SH-SY5Y (cell line): ENCODE results near the gene WEE2.

ENCODE experiments used
- GATA2 ChIP-seq: IDR thresholded peaks from 2 replicates; pipeline ENCODE4 v1.6.1; 2011; ENCODE audit warnings: mild to moderate bottlenecking, low read depth, low read length
- GATA3 ChIP-seq: IDR thresholded peaks from 2 replicates; pipeline ENCODE4 v1.6.1; 2011; ENCODE audit warnings: low read depth, mild to moderate bottlenecking, low read length, moderate library complexity

Gene WEE2

GRCh38 chr7:141715018-141715417 is 6.9 kb downstream of the WEE2 start:
- TF ChIP-seq GATA2: no peak

DNA sequence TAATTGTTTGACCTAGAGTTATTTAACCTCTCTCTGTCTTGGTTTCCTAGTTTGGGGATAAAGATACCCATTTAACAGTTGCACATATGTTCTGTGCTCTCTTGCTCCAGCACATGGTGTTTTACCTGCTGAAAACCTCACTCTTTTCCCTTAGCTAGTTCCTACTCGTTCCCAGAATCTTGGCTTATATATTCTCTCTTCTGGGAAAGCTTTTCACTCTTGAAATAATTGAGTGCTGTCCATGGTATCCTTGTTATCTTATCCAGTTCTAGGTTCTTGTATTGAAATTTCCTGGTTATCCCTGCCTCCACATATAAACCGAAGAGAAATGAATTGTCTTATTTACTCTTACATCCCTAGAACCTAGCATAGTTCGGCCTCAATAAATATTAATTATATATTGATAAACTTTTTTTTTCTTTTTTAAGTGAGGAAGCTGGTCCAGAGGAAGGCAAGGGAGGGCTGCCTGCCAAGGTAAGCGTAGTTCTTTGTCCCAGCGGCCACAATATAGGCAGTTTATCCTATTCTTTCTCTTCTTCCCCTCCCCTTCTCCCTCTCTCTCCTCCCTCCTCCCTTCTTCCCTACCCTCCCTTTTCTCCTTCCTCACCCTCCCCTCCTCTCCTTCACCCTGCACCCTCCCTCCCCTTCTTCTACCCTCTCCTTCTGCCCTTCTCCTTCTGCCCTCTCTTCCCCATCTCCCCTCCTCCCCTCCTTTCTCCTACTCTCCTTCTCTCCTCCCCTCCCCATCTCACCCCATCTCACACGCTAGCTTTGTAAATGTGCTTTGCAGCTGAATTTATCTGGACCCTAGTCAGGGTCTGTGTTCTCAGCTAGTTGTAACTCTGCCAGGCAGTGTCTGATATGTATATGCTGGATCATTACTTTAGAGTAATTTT is 7.9 kb downstream of the WEE2 start:
- TF ChIP-seq GATA2 (no peak), GATA3 (no peak)

- TF ChIP-seq GATA3 (no peak), GATA2 (no peak)
Observed at GRCh38 chr7:141717450-141717849, 9.3 kb downstream of the WEE2 start.

GRCh38 chr7:141722529-141722928 is 14.4 kb downstream of the WEE2 start:
- TF ChIP-seq GATA3 (no peak), GATA2 (no peak)

GRCh38 chr7:141729020-141729419 is 20.9 kb downstream of the WEE2 start:
- no peak for TF ChIP-seq GATA3
- no peak for TF ChIP-seq GATA2

GRCh38 chr7:141731476-141732149 is 23.5 kb downstream of the WEE2 start:
- TF ChIP-seq GATA2 (no peak), GATA3 (no peak)

GRCh38 chr7:141737118-141737835 is 29.1 kb downstream of the WEE2 start:
- TF ChIP-seq GATA3: no peak
- TF ChIP-seq GATA2: no peak

DNA sequence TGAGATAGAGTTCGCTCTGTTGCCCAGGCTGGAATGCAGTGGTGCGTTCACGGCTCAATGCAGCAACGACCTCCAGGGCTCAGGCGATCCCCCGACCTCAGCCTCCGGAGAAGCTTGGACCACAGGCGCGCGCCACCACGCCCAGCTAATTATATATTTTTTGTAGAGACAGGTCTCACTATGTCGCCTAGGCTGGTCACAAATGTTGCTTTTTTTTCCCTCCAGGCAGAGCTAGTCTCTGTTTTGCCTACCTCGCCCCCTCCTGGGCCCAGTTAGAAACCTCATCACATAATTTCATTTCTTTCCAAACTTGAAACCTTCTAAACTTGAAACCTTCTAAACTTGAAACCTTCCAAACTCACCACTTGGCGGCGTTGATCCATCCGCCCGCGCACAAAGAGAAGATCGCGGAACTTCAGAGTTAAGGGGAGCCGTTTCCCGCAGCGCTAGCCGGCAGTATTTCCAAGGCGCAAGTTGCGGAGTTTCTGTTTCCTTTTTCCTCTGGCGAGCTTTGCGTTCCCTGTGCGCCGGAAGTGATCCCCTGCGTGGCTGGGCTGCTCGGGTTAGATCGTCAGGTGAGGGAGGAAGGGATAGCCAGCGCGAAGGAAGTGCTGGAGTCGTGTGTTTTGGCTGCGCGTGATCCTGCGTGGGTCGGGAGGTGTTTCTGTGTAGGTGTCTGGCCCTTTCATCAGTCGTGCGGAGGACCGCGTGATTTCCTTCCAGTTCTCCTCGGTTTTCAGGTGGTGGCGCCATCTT is 29.9 kb downstream of the WEE2 start, which contains the start of gene SSBP1:
Gene SSBP1 (plus strand): TSS at position 523 of the 756 bp plus-strand sequence. CDS start 809 bp downstream, outside the sequence.
- TF ChIP-seq GATA2: no peak; the same call in 1 of the 2 replicates
- TF ChIP-seq GATA3: no peak

DNA sequence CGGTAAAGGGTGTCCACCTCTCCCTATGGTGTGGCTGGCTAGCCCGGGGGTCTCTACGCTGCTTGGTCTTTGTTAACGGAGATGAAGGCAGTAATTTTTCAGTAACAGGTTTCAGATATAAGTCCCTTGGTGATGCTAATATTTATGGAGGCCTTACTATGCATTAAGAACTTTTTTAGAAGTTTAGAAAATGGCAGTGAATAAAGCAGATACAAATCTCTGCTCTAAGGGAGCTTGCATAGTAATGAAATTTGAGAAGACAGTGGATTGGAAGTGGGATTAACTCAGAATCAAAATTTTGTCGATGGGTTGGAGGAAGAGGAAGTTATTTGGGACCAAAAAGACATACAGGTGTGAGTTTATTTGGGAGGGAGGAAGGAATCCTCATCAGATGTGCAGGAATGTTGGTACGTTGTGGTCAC is 30.4 kb downstream of the WEE2 start:
- TF ChIP-seq GATA2: no peak
- no peak for TF ChIP-seq GATA3

GRCh38 chr7:141739250-141739649 is 31.1 kb downstream of the WEE2 start:
- no peak for TF ChIP-seq GATA3

DNA sequence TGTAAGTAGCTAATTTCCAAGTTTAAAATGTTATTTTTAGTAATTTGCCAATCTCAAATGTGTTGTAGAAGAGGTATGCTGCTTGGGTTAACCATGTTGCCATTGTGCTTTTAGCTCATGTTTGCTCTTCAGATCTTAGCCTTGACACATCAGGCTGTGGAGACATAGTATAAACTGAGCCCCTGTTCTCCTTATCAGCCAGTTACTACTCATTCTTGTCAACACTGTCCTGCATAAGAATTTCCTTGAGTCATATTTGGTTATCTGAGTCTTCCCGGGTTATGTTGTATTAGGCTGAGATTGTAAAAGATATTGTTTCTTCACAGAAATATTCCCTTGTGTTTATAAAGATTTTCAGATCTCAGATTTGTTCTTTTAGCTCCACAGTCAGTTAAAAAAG is 34.1 kb downstream of the WEE2 start:
- TF ChIP-seq GATA3 (no peak), GATA2 (no peak)

DNA sequence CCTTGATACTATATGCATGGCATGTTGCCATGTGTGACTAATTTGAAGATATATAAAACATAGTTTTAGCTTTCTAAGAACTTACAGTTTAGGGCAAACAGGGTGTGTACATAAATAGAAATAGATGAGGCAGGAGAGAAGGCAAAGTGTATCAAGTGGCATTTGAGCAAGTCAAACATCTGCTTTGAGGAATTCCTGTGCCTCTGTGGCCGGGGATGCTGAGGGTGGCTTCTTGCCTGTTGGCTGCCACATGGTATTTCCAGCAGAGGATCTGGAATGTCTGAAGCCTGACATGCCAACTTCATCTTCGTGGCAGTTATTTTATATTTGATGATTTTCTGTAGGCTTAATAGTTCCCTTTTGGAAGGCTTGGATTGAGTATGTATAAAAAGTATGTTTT is 36.0 kb downstream of the WEE2 start:
- TF ChIP-seq GATA2 (no peak), GATA3 (no peak)

- TF ChIP-seq GATA2 (no peak), GATA3 (no peak)
Observed at GRCh38 chr7:141748396-141748795, 40.2 kb downstream of the WEE2 start.

DNA sequence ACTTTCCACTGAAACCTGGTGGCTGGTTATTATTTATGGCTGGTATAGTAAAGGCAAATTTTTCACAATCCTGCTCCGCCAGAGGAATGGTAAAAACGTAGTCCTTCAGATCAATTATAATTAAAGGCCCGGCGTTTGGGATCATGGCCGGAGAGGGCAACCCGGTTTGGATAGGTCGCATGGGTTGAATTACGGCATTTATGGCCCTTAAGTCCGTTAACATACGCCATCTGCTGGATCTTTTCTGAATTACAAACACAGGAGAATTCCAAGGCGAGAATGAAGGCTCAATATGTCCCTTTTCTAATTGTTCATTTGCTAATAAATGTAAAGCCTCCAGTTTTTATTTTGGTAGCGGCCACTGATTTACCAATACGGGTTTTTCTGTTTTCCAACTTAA is 44.5 kb downstream of the WEE2 start:
- TF ChIP-seq GATA2 (no peak), GATA3 (no peak)
